HG03159 (cell line): ENCODE measurements around the gene CEP97.

Source experiments
- ATAC-seq: cut with Tn5 transposase; IDR thresholded peaks from one replicate; pipeline ENCODE4 v1.9.1; 2021; ENCODE audit warnings: mild to moderate bottlenecking, moderate library complexity; ENCODE audit not compliant: unreplicated experiment

CEP97 gene

GRCh38 chr3:101813817-101814440 lies 89.5 kb downstream of the CEP97 start:
- ATAC-seq = no peak

- ATAC-seq = no peak
These were observed 90.4 kb downstream of the CEP97 start for GRCh38 chr3:101814835-101815234.

- ATAC-seq = no peak
These were observed 92.1 kb downstream of the CEP97 start for GRCh38 chr3:101816215-101817149.

- ATAC-seq = peak; percentile 40
These were observed 93.6 kb downstream of the CEP97 start for GRCh38 chr3:101817992-101818391.

- peak; percentile 53 for ATAC-seq
These were observed 95.3 kb downstream of the CEP97 start for GRCh38 chr3:101819649-101820206.
